AG20443 (cell line): ENCODE measurements around the gene OR4D10.

ENCODE experiments used
- DNase-seq: peaks from one replicate; pipeline ENCODE4 v3.0.0; 2012; ENCODE audit warnings: low spot score, mixed read lengths

Gene OR4D10

GRCh38 chr11:59528711-59529110, 55.6 kb downstream of the OR4D10 start:
- no peak for DNase-seq
